Measurements from ENCODE around the gene CALHM4.
A peak's percentile ranks its signal among the peaks of the same experiment; 100 is the strongest.

CALHM4 gene

GRCh38 chr6:116543149-116543548 is 10.4 kb upstream of the CALHM4 start:
- no peak for DNase-seq

- no peak for DNase-seq
Observed at GRCh38 chr6:116545651-116546050, 7.9 kb upstream of the CALHM4 start, which contains the start of gene TRAPPC3L. Gene TRAPPC3L (minus strand): TSS chr6:116545684. CDS start chr6:116545514, 170 bp downstream.

GRCh38 chr6:116547358-116547757 is 6.2 kb upstream of the CALHM4 start:
- DNase-seq: no peak

- DNase-seq: no peak
Observed at GRCh38 chr6:116550796-116551195, 2.8 kb upstream of the CALHM4 start.

- DNase-seq: no peak
Observed at GRCh38 chr6:116556065-116556464, 2.5 kb downstream of the CALHM4 start.

- DNase-seq: no peak
Observed at GRCh38 chr6:116556814-116557415, 3.4 kb downstream of the CALHM4 start.

- no peak for DNase-seq
Observed at GRCh38 chr6:116557893-116558292, 4.3 kb downstream of the CALHM4 start.

- no peak for DNase-seq
Observed at GRCh38 chr6:116560130-116560529, 6.6 kb downstream of the CALHM4 start.

GRCh38 chr6:116561377-116562018 is 7.9 kb downstream of the CALHM4 start:
- DNase-seq: peak; percentile 30 to 71 (median 46)

GRCh38 chr6:116562019-116562403 is 8.5 kb downstream of the CALHM4 start:
- DNase-seq: no peak

- DNase-seq: no peak
Observed at GRCh38 chr6:116562614-116563013, 9.1 kb downstream of the CALHM4 start.

- DNase-seq: no peak
Observed at GRCh38 chr6:116563830-116564229, 10.3 kb downstream of the CALHM4 start.

GRCh38 chr6:116564311-116564710 is 10.8 kb downstream of the CALHM4 start:
- DNase-seq: no peak

GRCh38 chr6:116564921-116565872 is 11.6 kb downstream of the CALHM4 start:
- peak in 3 of 6 experiments; percentile 4 to 41 (median 6) for DNase-seq

- DNase-seq: no peak
Observed at GRCh38 chr6:116568111-116568510, 14.6 kb downstream of the CALHM4 start.

GRCh38 chr6:116568821-116569755 is 15.5 kb downstream of the CALHM4 start:
- no peak for DNase-seq

GRCh38 chr6:116570856-116571682 is 17.5 kb downstream of the CALHM4 start, which contains the start of gene RWDD1:
Gene RWDD1 (plus strand): TSS chr6:116571504. CDS start chr6:116571583, 79 bp downstream.
- peak; percentile 95 to 98 (median 98) for DNase-seq

GRCh38 chr6:116571683-116572000 is 18.1 kb downstream of the CALHM4 start:
- no peak for DNase-seq

GRCh38 chr6:116572162-116572561 is 18.6 kb downstream of the CALHM4 start:
- no peak for DNase-seq

GRCh38 chr6:116575227-116575626 is 21.7 kb downstream of the CALHM4 start:
- DNase-seq: no peak

GRCh38 chr6:116577486-116577885 is 23.9 kb downstream of the CALHM4 start:
- DNase-seq: no peak

All from stimulated activated naive CD4-positive, alpha-beta T cell (primary cell).